Activated CD4-positive, alpha-beta T cell treated with anti-CD3 and anti-CD28 coated beads, Interleukin-2, amount 10 ng/mL, durations not matched to agents 7 days and 5 days (primary cell): ENCODE data around the gene TMEM163. TPM values are rescaled to one million over a fixed set of nuclear protein-coding genes. Genes with fewer than 3 reads are reported as not detected.

Experiments
- CTCF ChIA-PET: fragments of 350-600 bp; sonication (Branson Sonifier 250); formaldehyde crosslinking; loops from one replicate; lab custom pipeline; 2021; ENCODE audit warnings: antibody characterized with exemption; lab: Charles Lee
- POLR2A ChIA-PET: fragments of 350-600 bp; sonication (Branson Sonifier 250); formaldehyde crosslinking; loops from one replicate; lab custom pipeline; 2021; ENCODE audit warnings: antibody characterized with exemption; lab: Charles Lee
- DNase-seq: peaks from one replicate; pipeline ENCODE4 v3.0.0-alpha.2; 2020
- H3K27ac Mint-ChIP-seq: one replicate; pipeline ENCODE4 v1.8.0; 2021; ENCODE audit warnings: mild to moderate bottlenecking, moderate library complexity, mixed read lengths
- H3K27me3 Mint-ChIP-seq: one replicate; pipeline ENCODE4 v1.8.0; 2021; ENCODE audit warnings: mixed read lengths
- H3K36me3 Mint-ChIP-seq: one replicate; pipeline ENCODE4 v1.8.0; 2021; ENCODE audit warnings: low read depth, mixed read lengths
- H3K4me1 Mint-ChIP-seq: one replicate; pipeline ENCODE4 v1.8.0; 2021; ENCODE audit warnings: mixed read lengths
- H3K4me3 Mint-ChIP-seq: one replicate; pipeline ENCODE4 v1.8.0; 2021; ENCODE audit warnings: mild to moderate bottlenecking, moderate library complexity, mixed read lengths
- H3K9me3 Mint-ChIP-seq: one replicate; pipeline ENCODE4 v1.8.0; 2021; ENCODE audit warnings: mixed read lengths
- total RNA-seq, 2 experiments: library from RNA; stranded (reverse); gene quantifications; one replicate each; pipeline ENCODE4 v1.2.3, GENCODE V29; 2021

The TMEM163 gene
- total RNA-seq, 2 experiments from 2014 or later: not detected

- H3K9me3 Mint-ChIP-seq: peaks cover 17% of the 10 kb centered on the region
These were observed 37.6 kb downstream of the TMEM163 start for GRCh38 chr2:134681201-134681600.

GRCh38 chr2:134679745-134680144, 39.1 kb downstream of the TMEM163 start:
- H3K4me3 Mint-ChIP-seq: peak overlapping the region; percentile 40
- DNase-seq: peak; percentile 57
- POLR2A ChIA-PET: no interaction called here
- H3K27me3 Mint-ChIP-seq: peaks cover 15% of the 10 kb centered on the region
- CTCF ChIA-PET: interaction anchor here (1.4 to 1.7 kb wide), 2 partner anchors 11 to 228 kb away, joined by 3 read pairs; no protein-coding TSS in a partner anchor
- peak overlapping the region; percentile 26 for H3K27ac Mint-ChIP-seq
- H3K9me3 Mint-ChIP-seq: peaks cover 17% of the 10 kb centered on the region
- peaks cover 12% of the 10 kb centered on the region for H3K36me3 Mint-ChIP-seq
- H3K4me1 Mint-ChIP-seq: peaks cover 71% of the 10 kb centered on the region

More at GRCh38 chr2:134681201-134681600, 37.6 kb downstream of the TMEM163 start:
- Mint-ChIP-seq H3K4me1 (peaks cover 69% of the 10 kb centered on the region), H3K4me3 (no peak overlapping the region), H3K27ac (peak overlapping the region; percentile 34), H3K36me3 (peaks cover 12% of the 10 kb centered on the region), H3K27me3 (peaks cover 15% of the 10 kb centered on the region)
- ChIA-PET POLR2A (no interaction called here), CTCF (no interaction called here)
- DNase-seq: no peak

- Mint-ChIP-seq H3K36me3 (peaks cover 12% of the 10 kb centered on the region), H3K27ac (no peak overlapping the region), H3K27me3 (peaks cover 16% of the 10 kb centered on the region), H3K9me3 (peaks cover 17% of the 10 kb centered on the region), H3K4me1 (peaks cover 72% of the 10 kb centered on the region), H3K4me3 (no peak overlapping the region)
- DNase-seq: no peak
- ChIA-PET CTCF (interaction anchor here (1.1 to 1.7 kb wide), 3 partner anchors 10 to 228 kb away, joined by 3 read pairs; no protein-coding TSS in a partner anchor), POLR2A (no interaction called here)
These were observed 39.5 kb downstream of the TMEM163 start for GRCh38 chr2:134679294-134679693.

- no peak for DNase-seq
- Mint-ChIP-seq H3K36me3 (peaks cover 16% of the 10 kb centered on the region), H3K4me1 (peaks cover 71% of the 10 kb centered on the region), H3K27ac (no peak overlapping the region), H3K9me3 (peaks cover 13% of the 10 kb centered on the region), H3K4me3 (no peak overlapping the region), H3K27me3 (peaks cover 25% of the 10 kb centered on the region)
- POLR2A ChIA-PET: no interaction called here
- CTCF ChIA-PET: interaction anchor here (0.8 to 2.2 kb wide), 5 partner anchors 9 to 226 kb away, joined by 3 to 6 read pairs (median 3); no protein-coding TSS in a partner anchor
These were observed 40.7 kb downstream of the TMEM163 start for GRCh38 chr2:134677856-134678756.

DNA sequence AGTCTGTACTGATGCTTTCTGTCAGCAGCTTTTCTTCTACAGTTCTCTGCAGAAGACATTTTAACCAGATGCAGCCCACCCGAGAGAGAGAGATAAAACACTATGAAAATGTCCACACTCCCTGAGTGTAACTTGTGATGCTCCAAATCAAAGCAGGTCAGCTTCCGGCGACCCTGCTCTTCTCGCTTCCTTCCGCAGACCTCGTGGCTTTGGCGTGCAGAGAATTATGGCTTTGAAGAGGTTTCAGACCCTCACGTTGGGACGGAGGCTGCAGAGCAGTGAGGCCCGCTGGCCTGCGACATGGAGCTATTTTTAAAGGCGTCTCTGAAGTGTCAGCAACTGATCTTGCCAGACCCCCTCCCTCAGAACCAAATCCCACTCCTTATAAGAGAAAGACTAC, 41.8 kb downstream of the TMEM163 start:
- Mint-ChIP-seq H3K27ac (peak overlapping the region; percentile 77), H3K27me3 (peaks cover 30% of the 10 kb centered on the region), H3K4me3 (peak overlapping the region; percentile 4), H3K36me3 (peaks cover 16% of the 10 kb centered on the region), H3K9me3 (peaks cover 5% of the 10 kb centered on the region), H3K4me1 (peaks cover 71% of the 10 kb centered on the region)
- peak; percentile 41 for DNase-seq
- CTCF ChIA-PET: interaction anchor here (0.7 to 2.2 kb wide), 3 partner anchors 11 to 111 kb away, joined by 3 to 6 read pairs (median 6); no protein-coding TSS in a partner anchor
- POLR2A ChIA-PET: no interaction called here

- CTCF ChIA-PET: no interaction called here
- Mint-ChIP-seq H3K27ac (peak overlapping the region; percentile 54), H3K27me3 (peaks cover 22% of the 10 kb centered on the region), H3K9me3 (peaks cover under 1% of the 10 kb centered on the region), H3K4me3 (no peak overlapping the region), H3K4me1 (peaks cover 69% of the 10 kb centered on the region), H3K36me3 (peaks cover 15% of the 10 kb centered on the region)
- POLR2A ChIA-PET: no interaction called here
- no peak for DNase-seq
These were observed 43.5 kb downstream of the TMEM163 start for GRCh38 chr2:134675314-134675713.

DNA sequence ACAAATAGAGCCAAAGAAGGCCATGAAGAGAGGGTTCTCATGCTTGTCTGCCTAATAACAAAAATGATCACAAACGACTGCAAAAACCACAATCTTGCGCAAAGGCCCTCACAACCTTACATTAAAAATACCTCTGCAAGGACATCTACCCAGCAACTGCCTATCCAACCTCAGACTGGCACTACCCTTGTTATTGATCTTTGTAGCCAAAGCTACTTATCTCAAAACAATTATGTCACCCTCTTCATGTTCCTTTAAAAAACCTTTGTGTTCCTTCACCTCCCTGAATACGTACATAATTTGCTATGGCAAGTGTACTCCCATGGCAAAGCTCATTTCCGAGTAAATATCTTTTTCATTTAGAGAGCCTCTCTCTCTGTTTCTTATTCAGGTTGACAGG, 44.1 kb downstream of the TMEM163 start:
- Mint-ChIP-seq H3K36me3 (peaks cover 15% of the 10 kb centered on the region), H3K27ac (no peak overlapping the region), H3K4me1 (peaks cover 72% of the 10 kb centered on the region), H3K4me3 (no peak overlapping the region), H3K27me3 (peaks cover 22% of the 10 kb centered on the region), H3K9me3 (no peaks in the 10 kb centered on the region)
- ChIA-PET POLR2A (no interaction called here), CTCF (no interaction called here)
- no peak for DNase-seq

DNA sequence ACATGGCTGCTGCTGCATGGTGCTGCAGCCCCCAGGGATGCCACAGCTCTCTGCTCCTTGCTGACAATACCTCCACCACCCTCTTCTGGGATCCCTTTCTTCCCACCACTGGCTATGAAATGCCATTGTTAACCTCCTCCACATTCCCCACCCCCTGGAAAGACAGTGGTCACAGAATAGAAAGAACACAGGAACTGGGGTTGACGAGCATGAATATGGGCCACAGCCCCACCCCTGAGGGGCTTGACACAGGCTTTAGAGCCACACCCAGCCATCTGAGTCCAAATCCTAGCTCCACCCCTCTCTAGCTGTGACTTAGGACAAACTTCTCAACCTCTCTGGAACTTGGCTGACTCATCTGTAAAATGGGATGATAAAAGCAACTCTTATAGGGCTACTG, 47.3 kb downstream of the TMEM163 start:
- Mint-ChIP-seq H3K36me3 (peaks cover 9% of the 10 kb centered on the region), H3K9me3 (no peaks in the 10 kb centered on the region), H3K4me1 (peaks cover 72% of the 10 kb centered on the region), H3K27me3 (peaks cover 28% of the 10 kb centered on the region), H3K27ac (peak overlapping the region; percentile 86), H3K4me3 (peak overlapping the region; percentile 6)
- CTCF ChIA-PET: interaction anchor here (1.9 kb wide), 1 partner anchor 11 kb away, joined by 5 read pairs; no protein-coding TSS in a partner anchor
- POLR2A ChIA-PET: interaction anchor here (0.8 kb wide), 1 partner anchor 11 kb away, joined by 3 read pairs; no protein-coding TSS in a partner anchor
- no peak for DNase-seq

DNA sequence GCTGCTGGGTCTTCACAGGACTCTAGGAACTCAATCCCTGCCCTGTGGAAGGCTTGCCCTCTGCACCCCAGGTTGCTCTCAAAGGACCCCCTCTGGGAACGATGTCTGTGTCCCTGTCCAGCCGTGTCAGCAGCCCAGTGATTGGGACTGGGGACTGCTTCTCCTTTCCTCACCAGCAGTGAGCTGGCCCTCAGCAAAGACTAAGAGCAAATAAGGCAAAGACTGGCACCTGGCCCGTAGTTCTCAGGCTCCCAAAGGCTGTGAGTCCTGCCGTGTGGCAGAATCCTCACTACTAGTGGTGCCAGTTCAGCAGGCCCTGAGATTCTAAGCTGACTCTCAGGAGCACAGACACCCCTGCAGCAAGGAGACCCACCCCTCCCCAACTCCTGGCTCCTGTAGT, 47.8 kb downstream of the TMEM163 start:
- H3K9me3 Mint-ChIP-seq: no peaks in the 10 kb centered on the region
- H3K36me3 Mint-ChIP-seq: peaks cover 9% of the 10 kb centered on the region
- CTCF ChIA-PET: interaction anchor here (0.7 kb wide), 1 partner anchor 48 kb away, joined by 3 read pairs; no protein-coding TSS in a partner anchor
- H3K4me3 Mint-ChIP-seq: peak overlapping the region; percentile 18
- peaks cover 33% of the 10 kb centered on the region for H3K27me3 Mint-ChIP-seq
- DNase-seq: no peak
- H3K27ac Mint-ChIP-seq: peak overlapping the region; percentile 86
- POLR2A ChIA-PET: interaction anchor here (0.8 kb wide), 1 partner anchor 10 kb away, joined by 3 read pairs; no protein-coding TSS in a partner anchor
- peaks cover 75% of the 10 kb centered on the region for H3K4me1 Mint-ChIP-seq

- ChIA-PET CTCF (interaction anchor here (0.7 to 1.4 kb wide), 2 partner anchors 9 to 49 kb away, joined by 3 read pairs; no protein-coding TSS in a partner anchor), POLR2A (no interaction called here)
- no peaks in the 10 kb centered on the region for H3K9me3 Mint-ChIP-seq
- H3K4me3 Mint-ChIP-seq: peak overlapping the region; percentile 14
- peak overlapping the region; percentile 86 for H3K27ac Mint-ChIP-seq
- H3K27me3 Mint-ChIP-seq: peaks cover 37% of the 10 kb centered on the region
- DNase-seq: peak; percentile 78
- H3K4me1 Mint-ChIP-seq: peaks cover 82% of the 10 kb centered on the region
- H3K36me3 Mint-ChIP-seq: peaks cover 9% of the 10 kb centered on the region
These were observed 48.8 kb downstream of the TMEM163 start for GRCh38 chr2:134669731-134670669.

DNA sequence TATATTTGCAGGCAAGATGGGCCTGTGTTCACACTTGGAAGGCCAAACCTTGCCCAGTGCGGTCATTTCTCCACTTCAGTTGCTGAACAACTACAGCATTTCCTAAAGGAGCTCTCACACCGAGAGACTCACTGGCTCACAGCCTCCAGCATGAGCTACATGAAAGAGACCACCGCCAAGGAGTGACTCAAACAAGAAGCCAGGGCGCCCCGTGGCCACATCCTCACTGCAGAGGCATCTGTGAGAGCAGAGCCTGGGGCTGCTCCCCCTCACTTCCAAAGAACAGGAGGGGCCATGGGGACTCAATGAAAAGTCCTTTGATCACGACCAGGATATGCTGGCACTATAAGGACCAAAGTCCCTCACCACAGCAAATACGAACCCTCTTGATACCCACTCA, 50.0 kb downstream of the TMEM163 start:
- DNase-seq: peak; percentile 89
- Mint-ChIP-seq H3K36me3 (peaks cover 9% of the 10 kb centered on the region), H3K4me3 (peak overlapping the region; percentile 43), H3K27me3 (peaks cover 36% of the 10 kb centered on the region), H3K4me1 (peaks cover 76% of the 10 kb centered on the region), H3K27ac (peak overlapping the region; percentile 86), H3K9me3 (no peaks in the 10 kb centered on the region)
- ChIA-PET CTCF (interaction anchor here (0.6 to 1.4 kb wide), 6 partner anchors 9 to 541 kb away, joined by 3 to 4 read pairs (median 3); no protein-coding TSS in a partner anchor), POLR2A (interaction anchor here (0.6 kb wide), 1 partner anchor 661 kb away, joined by 9 read pairs; no protein-coding TSS in a partner anchor)

DNA sequence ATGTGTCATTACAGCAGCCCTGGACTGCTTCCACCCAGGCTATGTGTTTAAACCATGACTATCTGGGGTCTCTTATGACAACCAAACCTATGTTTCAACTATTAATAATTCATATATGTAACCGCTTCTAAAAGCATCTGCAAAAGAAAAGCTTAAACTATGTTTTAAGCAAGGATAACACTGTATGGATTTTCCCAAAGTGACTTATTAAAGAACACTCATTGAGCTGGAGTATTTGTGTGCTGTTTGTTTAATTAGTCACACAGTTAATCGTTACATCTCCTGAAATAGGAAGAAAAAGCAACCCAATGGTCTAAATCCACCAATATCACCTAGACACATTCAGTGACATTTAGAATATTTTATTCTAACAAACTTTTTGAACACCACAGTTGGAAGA, 51.3 kb downstream of the TMEM163 start:
- ChIA-PET CTCF (no interaction called here), POLR2A (no interaction called here)
- H3K4me1 Mint-ChIP-seq: peaks cover 66% of the 10 kb centered on the region
- peaks cover 5% of the 10 kb centered on the region for H3K36me3 Mint-ChIP-seq
- no peaks in the 10 kb centered on the region for H3K9me3 Mint-ChIP-seq
- no peak overlapping the region for H3K4me3 Mint-ChIP-seq
- no peak for DNase-seq
- H3K27me3 Mint-ChIP-seq: peaks cover 37% of the 10 kb centered on the region
- H3K27ac Mint-ChIP-seq: no peak overlapping the region
